Mononuclear cell (primary cell): Measurements from ENCODE around the gene GPR179. TPM values are rescaled to one million over a fixed set of nuclear protein-coding genes. Genes with fewer than 3 reads are reported as not detected.
"Not testable (repeated sequence)": the region's sequence is repeated elsewhere in the genome, so short reads cannot be mapped to it uniquely, and the experiment has no call there.

Experiments
- H3K27me3 ChIP-seq: 2 replicates; pipeline ENCODE4 v1.6.0; 2011; ENCODE audit warnings: low read length, control low read depth; ENCODE audit not compliant: insufficient read depth
- H3K4me1 ChIP-seq: 2 replicates; pipeline ENCODE4 v1.5.1; 2011; ENCODE audit warnings: mild to moderate bottlenecking, low read length, control low read depth; ENCODE audit not compliant: insufficient read depth
- H3K4me3 ChIP-seq: 2 replicates; pipeline ENCODE4 v1.5.1; 2011; ENCODE audit warnings: mild to moderate bottlenecking, low read length, moderate library complexity
- H3K9me3 ChIP-seq: 2 replicates; pipeline ENCODE4 v1.5.1; 2011; ENCODE audit warnings: low read depth, mild to moderate bottlenecking, control low read depth, low read length
- total RNA-seq: library from RNA; depleted of rRNA; stranded (reverse); fragments of >200 nt; gene quantifications from one replicate; pipeline ENCODE4 v1.2.3, GENCODE V29; 2012

Gene GPR179
- total RNA-seq, 1 donor, result 0.10 TPM

- H3K4me3 ChIP-seq, result peak within 1 kb of the TSS; percentile 50
- not testable (repeated sequence) for H3K27me3 ChIP-seq, H3K4me1 ChIP-seq, H3K9me3 ChIP-seq
Measured at GRCh38 chr17:38296834-38297517, 46.8 kb downstream of the GPR179 start, which contains the start of gene MRPL45. Gene MRPL45 (plus strand): TSS chr17:38297168. CDS start chr17:38297184, 16 bp downstream.

GRCh38 chr17:38295602-38296365 is 48.0 kb downstream of the GPR179 start:
- not testable (repeated sequence) for H3K4me1 ChIP-seq, H3K4me3 ChIP-seq

GRCh38 chr17:38289760-38290159 is 54.0 kb downstream of the GPR179 start:
- H3K4me1 ChIP-seq, H3K9me3 ChIP-seq, H3K27me3 ChIP-seq, H3K4me3 ChIP-seq: not testable (repeated sequence)

More at GRCh38 chr17:38295602-38296365, 48.0 kb downstream of the GPR179 start:
- H3K9me3 ChIP-seq, H3K27me3 ChIP-seq: not testable (repeated sequence)

GRCh38 chr17:38288217-38288827 is 55.4 kb downstream of the GPR179 start:
- H3K4me1 ChIP-seq, H3K9me3 ChIP-seq, H3K27me3 ChIP-seq, H3K4me3 ChIP-seq: not testable (repeated sequence)

GRCh38 chr17:38286501-38287091 is 57.2 kb downstream of the GPR179 start:
- H3K27me3 ChIP-seq, H3K4me1 ChIP-seq, H3K9me3 ChIP-seq, H3K4me3 ChIP-seq: not testable (repeated sequence)

GRCh38 chr17:38285994-38286393 is 57.8 kb downstream of the GPR179 start:
- not testable (repeated sequence) for H3K4me1 ChIP-seq, H3K27me3 ChIP-seq, H3K4me3 ChIP-seq, H3K9me3 ChIP-seq

Other genes with a start within 250 kb of the GPR179 start
- gene TBC1D3E, start 216.0 kb downstream of the GPR179 start, total RNA-seq, result not detected
- not detected for gene TBC1D3, start 151.4 kb downstream of the GPR179 start, total RNA-seq
- 17.2 TPM for gene MRPL45, start 46.8 kb downstream of the GPR179 start, total RNA-seq
- gene SOCS7, start 7.9 kb upstream of the GPR179 start, total RNA-seq, result 13.6 TPM
- 0.94 TPM for gene ARHGAP23, start 84.5 kb upstream of the GPR179 start, total RNA-seq